ENCODE results near the gene CD22.
"Not testable (repeated sequence)": the region's sequence is repeated elsewhere in the genome, so short reads cannot be mapped to it uniquely, and the experiment has no call there.

The CD22 gene

DNA sequence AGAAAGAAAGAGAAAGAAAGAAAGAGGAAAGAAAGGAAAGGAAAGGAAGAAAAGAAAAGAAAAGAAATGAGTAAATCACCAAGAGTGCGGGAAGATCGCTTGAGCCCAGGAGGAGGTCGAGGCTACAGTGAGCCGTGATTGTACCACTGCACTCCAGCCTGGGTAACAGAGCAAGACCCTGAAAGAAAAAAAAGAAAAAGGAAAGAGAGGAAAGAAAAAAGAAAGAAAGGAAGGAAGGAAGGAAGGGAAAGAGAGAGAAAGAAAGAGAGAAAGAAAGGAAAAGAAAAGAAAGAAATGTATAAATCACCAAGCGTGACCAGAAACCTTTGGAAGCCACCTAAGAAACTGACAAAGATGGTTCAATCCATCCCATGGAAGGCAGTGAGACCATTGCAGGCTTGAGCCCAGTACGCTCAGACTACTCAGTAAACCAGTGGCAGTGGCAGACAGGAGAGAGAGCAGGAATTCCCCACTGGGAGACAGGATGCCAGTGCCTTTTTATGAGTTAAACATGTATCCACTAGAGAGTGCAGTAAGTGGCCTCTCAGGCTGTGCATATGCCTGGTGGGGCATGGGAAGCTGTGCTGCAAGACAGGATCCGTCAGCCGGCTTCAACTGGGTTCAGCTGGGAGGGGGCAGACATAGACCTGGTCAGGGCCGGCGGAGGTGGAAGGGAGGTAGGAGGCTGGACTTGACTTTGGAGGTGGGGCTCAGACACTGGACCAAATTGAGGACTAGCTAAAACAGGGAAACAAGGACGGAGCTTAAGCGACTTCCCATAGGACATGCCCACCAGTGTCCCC lies 46.7 kb downstream of the CD22 start:
- Histone ChIP-seq H3K9ac (ENCODE audit: low read length) (no peak overlapping the region), H3K36me3 (replicated peaks; ENCODE audit: insufficient read depth, low read length) (no peaks in the 10 kb centered on the region)

DNA sequence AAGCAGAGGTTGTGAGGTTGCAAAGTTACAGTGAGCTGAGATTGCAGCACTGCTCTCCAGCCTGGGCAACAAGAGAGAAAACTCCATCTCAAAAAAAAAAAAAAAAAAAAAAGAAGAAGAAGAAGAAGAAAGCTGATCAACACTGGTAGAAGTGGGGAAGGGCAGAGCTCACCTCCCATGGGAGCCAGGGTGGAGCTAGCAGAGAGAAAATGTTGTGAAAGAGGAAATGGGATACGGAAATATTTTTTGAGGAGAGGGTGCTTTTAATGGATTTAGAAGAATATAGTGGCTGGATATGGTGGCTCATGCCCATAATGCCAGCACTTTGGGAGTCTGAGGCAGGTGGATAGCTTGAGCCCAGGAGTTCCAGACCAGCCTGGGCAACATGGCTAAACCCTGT lies 48.7 kb downstream of the CD22 start:
- TF ChIP-seq EZH2 (optimal IDR thresholded peaks at IDR 0.05; ENCODE audit: low read depth, low read length) (no peak), EZH2phosphoT487 (IDR thresholded peaks at IDR 0.05; ENCODE audit: low read length) (no peak)
- TF ChIP-seq, protein P1, sequence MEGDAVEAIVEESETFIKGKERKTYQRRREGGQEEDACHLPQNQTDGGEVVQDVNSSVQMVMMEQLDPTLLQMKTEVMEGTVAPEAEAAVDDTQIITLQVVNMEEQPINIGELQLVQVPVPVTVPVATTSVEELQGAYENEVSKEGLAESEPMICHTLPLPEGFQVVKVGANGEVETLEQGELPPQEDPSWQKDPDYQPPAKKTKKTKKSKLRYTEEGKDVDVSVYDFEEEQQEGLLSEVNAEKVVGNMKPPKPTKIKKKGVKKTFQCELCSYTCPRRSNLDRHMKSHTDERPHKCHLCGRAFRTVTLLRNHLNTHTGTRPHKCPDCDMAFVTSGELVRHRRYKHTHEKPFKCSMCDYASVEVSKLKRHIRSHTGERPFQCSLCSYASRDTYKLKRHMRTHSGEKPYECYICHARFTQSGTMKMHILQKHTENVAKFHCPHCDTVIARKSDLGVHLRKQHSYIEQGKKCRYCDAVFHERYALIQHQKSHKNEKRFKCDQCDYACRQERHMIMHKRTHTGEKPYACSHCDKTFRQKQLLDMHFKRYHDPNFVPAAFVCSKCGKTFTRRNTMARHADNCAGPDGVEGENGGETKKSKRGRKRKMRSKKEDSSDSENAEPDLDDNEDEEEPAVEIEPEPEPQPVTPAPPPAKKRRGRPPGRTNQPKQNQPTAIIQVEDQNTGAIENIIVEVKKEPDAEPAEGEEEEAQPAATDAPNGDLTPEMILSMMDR (IDR thresholded peaks at IDR 0.05; ENCODE audit: low read length) = no peak
- no peak overlapping the region for H3K27ac ChIP-seq (ENCODE audit: low read length)
- DNase-seq = no peak

More for the DNA sequence above, 46.7 kb downstream of the CD22 start:
- DNase-seq = no peak
- H4K20me1 ChIP-seq (ENCODE audit: insufficient read depth, low read length) = no peaks in the 10 kb centered on the region
- no peaks in the 10 kb centered on the region for H3K79me2 ChIP-seq (ENCODE audit: low read length)
- TF ChIP-seq EZH2 (optimal IDR thresholded peaks at IDR 0.05; ENCODE audit: low read depth, low read length) (no peak), EZH2phosphoT487 (IDR thresholded peaks at IDR 0.05; ENCODE audit: low read length) (no peak)
- TF ChIP-seq, protein P1 (IDR thresholded peaks at IDR 0.05; ENCODE audit: low read length) = no peak
- H3K9me2 ChIP-seq (replicated peaks; ENCODE audit: insufficient read depth, low read length) = no peaks in the 10 kb centered on the region
- H3K27me3 ChIP-seq (replicated peaks; ENCODE audit: insufficient read depth, low read length) = peaks cover 38% of the 10 kb centered on the region
- no peaks in the 10 kb centered on the region for H3K4me1 ChIP-seq (ENCODE audit: low read length)
- no peak overlapping the region for H3K27ac ChIP-seq (ENCODE audit: low read length)
- H3K9me3 ChIP-seq (replicated peaks; ENCODE audit: insufficient read depth, low read length) = no peaks in the 10 kb centered on the region
- H3K4me2 ChIP-seq (ENCODE audit: low read depth, low read length) = no peak overlapping the region
- no peak overlapping the region for H3K4me3 ChIP-seq (ENCODE audit: low read length)
- H2AFZ ChIP-seq (ENCODE audit: low read length) = no peak overlapping the region
- H3F3A ChIP-seq (ENCODE audit: insufficient read depth, low read length) = no peaks in the 10 kb centered on the region

DNA sequence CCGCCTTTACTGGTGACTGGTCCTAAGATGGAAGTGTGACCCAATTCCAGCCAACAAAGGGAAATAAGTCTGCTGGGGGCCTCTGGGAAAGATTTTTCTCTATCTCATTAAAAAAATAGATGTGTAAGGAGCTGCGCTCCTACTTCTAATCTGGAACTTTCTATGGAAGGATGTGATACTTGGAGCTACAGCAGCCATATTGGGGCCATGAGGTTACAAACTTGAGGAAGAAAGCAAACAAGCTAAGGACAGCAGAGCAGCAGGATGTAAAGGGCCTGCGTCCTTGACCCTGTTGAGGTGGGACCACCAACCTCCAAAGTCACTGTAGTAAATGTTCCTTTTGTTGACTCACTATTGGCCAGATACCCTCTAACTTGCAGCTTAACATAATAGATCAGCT lies 49.4 kb downstream of the CD22 start:
- Histone ChIP-seq H3K27me3 (replicated peaks; ENCODE audit: insufficient read depth, low read length) (peaks cover 53% of the 10 kb centered on the region), H3K9ac (ENCODE audit: low read length) (no peak overlapping the region), H3K4me3 (ENCODE audit: low read length) (no peak overlapping the region), H3K4me1 (ENCODE audit: low read length) (no peaks in the 10 kb centered on the region), H3K27ac (ENCODE audit: low read length) (no peak overlapping the region), H3K79me2 (ENCODE audit: low read length) (no peaks in the 10 kb centered on the region), H3K9me2 (replicated peaks; ENCODE audit: insufficient read depth, low read length) (no peaks in the 10 kb centered on the region), H3F3A (ENCODE audit: insufficient read depth, low read length) (no peaks in the 10 kb centered on the region), H3K36me3 (replicated peaks; ENCODE audit: insufficient read depth, low read length) (no peaks in the 10 kb centered on the region), H2AFZ (ENCODE audit: low read length) (no peak overlapping the region), H3K4me2 (ENCODE audit: low read depth, low read length) (no peak overlapping the region), H3K9me3 (replicated peaks; ENCODE audit: insufficient read depth, low read length) (no peaks in the 10 kb centered on the region), H4K20me1 (ENCODE audit: insufficient read depth, low read length) (no peaks in the 10 kb centered on the region)
- no peak for DNase-seq
- no peak for TF ChIP-seq EZH2phosphoT487 (IDR thresholded peaks at IDR 0.05; ENCODE audit: low read length)
- TF ChIP-seq, protein P1 (IDR thresholded peaks at IDR 0.05; ENCODE audit: low read length) = no peak
- TF ChIP-seq EZH2 (optimal IDR thresholded peaks at IDR 0.05; ENCODE audit: low read depth, low read length) = no peak

More for the DNA sequence above, 48.7 kb downstream of the CD22 start:
- H3K27me3 ChIP-seq (replicated peaks; ENCODE audit: insufficient read depth, low read length) = peaks cover 53% of the 10 kb centered on the region
- H3K79me2 ChIP-seq (ENCODE audit: low read length) = no peaks in the 10 kb centered on the region
- H3F3A ChIP-seq (ENCODE audit: insufficient read depth, low read length) = no peaks in the 10 kb centered on the region
- no peaks in the 10 kb centered on the region for H3K9me3 ChIP-seq (replicated peaks; ENCODE audit: insufficient read depth, low read length)
- H3K9ac ChIP-seq (ENCODE audit: low read length) = no peak overlapping the region
- H3K4me1 ChIP-seq (ENCODE audit: low read length) = no peaks in the 10 kb centered on the region
- no peaks in the 10 kb centered on the region for H3K9me2 ChIP-seq (replicated peaks; ENCODE audit: insufficient read depth, low read length)
- H2AFZ ChIP-seq (ENCODE audit: low read length) = no peak overlapping the region
- H3K36me3 ChIP-seq (replicated peaks; ENCODE audit: insufficient read depth, low read length) = no peaks in the 10 kb centered on the region
- no peak overlapping the region for H3K4me2 ChIP-seq (ENCODE audit: low read depth, low read length)
- H3K4me3 ChIP-seq (ENCODE audit: low read length) = no peak overlapping the region
- H4K20me1 ChIP-seq (ENCODE audit: insufficient read depth, low read length) = no peaks in the 10 kb centered on the region

DNA sequence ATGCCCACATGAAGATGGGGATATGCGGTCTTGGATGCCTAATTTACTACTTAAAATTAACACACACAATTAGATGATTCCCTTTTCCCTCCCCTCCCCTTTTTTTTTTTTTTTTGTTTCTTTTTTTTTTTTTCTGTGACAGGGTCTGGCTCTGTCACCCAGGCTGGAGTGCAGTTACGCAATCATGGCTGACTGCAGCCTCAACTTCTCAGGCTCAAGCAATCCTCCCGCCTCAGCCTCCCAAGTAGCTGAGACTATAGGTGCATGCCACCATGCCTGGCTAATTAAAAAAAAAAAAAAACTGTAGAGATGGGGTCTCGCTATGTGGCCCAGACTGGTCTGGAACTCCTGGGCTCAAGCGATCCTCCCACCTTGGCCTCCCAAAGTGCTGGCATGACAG lies 50.6 kb downstream of the CD22 start:
- H3K4me2 ChIP-seq (ENCODE audit: low read depth, low read length); H4K20me1 ChIP-seq (ENCODE audit: insufficient read depth, low read length): not testable (repeated sequence)

More for the DNA sequence above, 50.6 kb downstream of the CD22 start:
- not testable (repeated sequence) for H3K9ac ChIP-seq (ENCODE audit: low read length); H3K79me2 ChIP-seq (ENCODE audit: low read length); H3K4me3 ChIP-seq (ENCODE audit: low read length); H3K27ac ChIP-seq (ENCODE audit: low read length); H3K9me2 ChIP-seq (replicated peaks; ENCODE audit: insufficient read depth, low read length); H3K36me3 ChIP-seq (replicated peaks; ENCODE audit: insufficient read depth, low read length); H3K9me3 ChIP-seq (replicated peaks; ENCODE audit: insufficient read depth, low read length); H3K4me1 ChIP-seq (ENCODE audit: low read length); H2AFZ ChIP-seq (ENCODE audit: low read length); DNase-seq; H3F3A ChIP-seq (ENCODE audit: insufficient read depth, low read length)
- peaks cover 54% of the 10 kb centered on the region for H3K27me3 ChIP-seq (replicated peaks; ENCODE audit: insufficient read depth, low read length)
